ENCODE results near the gene GPR146.
"Not testable (repeated sequence)": the region's sequence is repeated elsewhere in the genome, so short reads cannot be mapped to it uniquely, and the experiment has no call there.

GPR146 gene

DNA sequence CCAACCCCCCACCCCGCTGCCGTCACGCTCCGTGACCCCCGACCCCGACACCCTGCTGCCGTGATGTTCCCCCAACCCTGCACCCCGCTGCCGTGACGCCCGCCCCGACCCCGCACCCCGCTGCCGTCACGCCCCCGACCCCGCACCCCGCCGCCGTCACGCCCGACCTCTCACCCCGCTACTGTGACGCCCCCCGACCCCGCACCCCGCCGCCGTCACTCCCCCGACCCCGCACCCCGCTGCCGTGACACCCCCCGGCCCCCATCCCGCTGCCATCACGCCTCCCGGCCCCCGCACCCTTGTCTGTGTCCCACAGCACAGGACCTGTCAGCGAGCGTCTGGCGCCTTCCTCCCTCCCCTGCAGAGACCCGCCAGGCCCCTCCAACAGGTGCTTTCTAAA lies 29.7 kb downstream of the GPR146 start:
- DNase-seq (ENCODE audit: extremely low read depth in 1 of 2, low read depth in 1 of 2): not testable (repeated sequence)

DNA sequence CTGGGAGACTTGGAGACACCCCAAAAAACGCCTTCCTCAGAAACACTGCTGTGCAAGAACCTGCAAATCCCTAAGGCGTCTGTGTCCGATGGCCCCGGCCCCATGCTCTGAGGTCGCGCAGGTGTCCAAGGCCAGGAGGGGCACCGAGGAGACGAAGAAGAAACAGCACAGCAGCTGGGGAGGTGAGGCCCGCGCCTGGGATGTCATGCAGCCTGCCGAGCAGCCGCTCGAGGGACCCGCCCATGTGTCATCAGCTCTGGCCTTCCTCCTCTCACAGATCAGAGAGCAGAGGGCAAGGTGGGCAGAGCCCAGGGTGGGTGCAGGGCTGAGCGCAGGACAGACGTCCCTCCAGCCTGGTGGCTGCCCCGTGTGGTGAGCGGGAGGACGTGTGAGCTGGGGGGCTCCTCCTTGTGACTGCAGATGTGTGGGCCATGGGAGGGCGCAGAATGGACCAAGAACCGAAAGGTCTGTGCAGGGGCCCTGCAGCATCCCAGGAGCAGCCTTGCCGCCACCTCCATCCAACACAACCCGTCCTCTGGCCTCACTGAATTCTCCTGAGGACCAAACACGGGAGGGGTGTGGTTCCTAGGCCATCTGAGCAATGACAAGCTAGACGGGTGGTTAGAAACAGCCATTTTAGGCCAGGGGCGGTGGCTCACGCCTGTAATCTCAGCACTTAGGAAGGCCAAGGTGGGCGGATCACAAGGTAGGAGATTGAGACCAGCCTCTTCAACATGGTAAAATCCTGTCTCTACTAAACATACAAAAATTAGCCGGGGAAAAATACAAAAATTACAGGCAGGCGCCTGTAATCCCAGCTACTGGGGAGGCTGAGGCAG lies 30.5 kb downstream of the GPR146 start:
- no peak for DNase-seq (ENCODE audit: extremely low read depth in 1 of 2, low read depth in 1 of 2)

DNA sequence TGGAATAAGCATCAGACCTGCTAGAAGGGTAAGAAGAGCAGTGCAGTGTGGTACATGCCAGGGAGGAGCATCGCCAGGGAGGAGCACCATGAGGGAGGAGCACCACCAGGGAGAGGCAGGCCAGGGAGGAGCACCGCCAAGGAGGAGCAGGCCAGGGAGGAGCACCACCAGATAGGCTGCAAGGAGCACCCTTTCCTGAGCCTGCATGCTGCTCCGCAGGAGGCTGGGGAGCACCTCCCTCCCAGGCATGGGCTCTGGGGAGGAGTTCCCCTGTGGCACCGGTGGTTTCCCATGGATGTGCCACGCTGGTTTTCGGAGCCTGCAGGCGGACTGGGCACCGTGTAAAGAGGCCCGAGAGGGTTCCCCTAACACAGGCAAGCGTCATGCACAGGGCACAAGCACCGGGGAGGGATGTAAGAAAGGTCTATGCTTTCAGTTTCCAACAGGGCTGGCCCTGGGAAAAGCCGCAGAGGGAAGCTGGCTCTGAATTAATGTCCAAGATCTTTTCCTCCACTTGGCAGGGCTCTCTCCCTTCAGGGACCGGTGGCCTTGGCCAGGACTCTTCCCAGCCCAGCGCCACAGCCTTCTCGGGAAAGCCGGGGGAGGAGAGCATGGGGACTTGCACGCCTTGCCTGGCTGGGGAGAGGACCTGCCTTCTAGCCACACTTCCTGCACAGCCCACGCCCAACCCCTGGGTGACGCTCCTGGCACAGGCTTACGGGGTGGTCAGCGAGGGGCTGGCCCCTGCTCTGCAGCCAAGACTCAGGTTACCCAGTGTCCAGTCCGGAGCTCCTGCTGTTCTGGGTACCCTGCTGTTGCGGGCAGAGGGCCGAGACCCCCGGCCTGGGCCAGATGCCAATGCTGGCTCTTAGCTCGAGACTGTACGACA lies 32.1 kb downstream of the GPR146 start:
- no peak for DNase-seq (ENCODE audit: extremely low read depth in 1 of 2, low read depth in 1 of 2)

DNA sequence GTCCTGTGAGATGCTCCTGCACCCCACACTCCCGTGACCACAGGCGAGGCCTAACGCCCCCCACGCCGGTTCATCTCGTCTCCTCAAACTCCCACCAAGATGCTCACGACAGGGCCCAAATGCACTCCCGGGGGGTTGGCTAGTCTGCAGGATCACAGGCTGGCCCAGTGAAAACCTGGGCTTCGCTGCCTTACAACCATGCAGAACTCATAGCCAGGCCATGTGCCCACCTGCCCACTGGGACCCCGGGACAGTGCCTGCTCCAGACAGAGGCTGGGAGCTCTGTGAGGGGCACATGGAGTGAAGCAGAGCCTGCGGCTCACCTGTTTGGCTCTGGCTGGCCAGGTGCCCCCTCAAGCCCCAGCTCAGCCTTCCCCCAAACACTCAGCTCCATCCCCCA lies 34.2 kb downstream of the GPR146 start:
- DNase-seq (ENCODE audit: extremely low read depth in 1 of 2, low read depth in 1 of 2): no peak

DNA sequence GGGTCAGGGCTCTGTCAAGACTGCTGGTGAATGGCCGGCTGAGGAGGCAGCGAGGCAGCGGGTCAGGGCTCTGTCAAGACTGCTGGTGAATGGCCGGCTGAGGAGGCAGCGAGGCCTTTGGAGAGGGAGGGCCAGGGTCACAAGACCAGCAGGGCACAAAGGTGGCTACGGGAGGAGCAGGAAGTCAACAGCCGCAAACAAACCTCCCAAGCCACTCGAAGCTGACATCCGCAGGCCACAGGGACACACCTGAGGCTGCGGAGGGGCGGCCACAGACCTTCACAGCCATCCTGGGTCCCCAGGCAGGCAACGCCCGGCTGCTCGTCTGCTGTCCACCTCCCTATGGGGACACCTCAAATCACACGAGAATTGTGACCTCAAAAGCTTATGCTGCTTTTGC lies 34.6 kb downstream of the GPR146 start:
- no peak for DNase-seq (ENCODE audit: extremely low read depth in 1 of 2, low read depth in 1 of 2)

DNA sequence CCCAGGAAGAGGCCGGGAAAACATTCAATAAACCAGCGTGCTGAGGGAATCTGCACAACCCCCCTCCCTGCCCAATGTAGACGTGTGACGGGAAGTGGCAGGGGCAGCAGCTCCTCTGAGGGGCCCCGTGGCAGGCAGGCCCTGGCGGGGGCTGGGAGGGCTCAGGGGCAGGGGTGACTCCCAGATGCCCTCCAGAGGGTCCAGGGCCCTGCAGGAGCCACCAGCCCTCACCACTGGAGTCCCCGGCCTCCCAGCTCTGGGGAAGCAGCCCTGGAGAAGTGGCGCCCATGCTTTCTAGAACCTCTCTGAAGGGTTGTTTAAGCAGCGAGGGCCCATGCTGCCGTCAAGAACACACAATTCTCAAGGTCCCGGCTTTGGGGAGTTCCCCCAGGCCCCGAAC lies 35.2 kb downstream of the GPR146 start:
- DNase-seq (ENCODE audit: extremely low read depth in 1 of 2, low read depth in 1 of 2): no peak

DNA sequence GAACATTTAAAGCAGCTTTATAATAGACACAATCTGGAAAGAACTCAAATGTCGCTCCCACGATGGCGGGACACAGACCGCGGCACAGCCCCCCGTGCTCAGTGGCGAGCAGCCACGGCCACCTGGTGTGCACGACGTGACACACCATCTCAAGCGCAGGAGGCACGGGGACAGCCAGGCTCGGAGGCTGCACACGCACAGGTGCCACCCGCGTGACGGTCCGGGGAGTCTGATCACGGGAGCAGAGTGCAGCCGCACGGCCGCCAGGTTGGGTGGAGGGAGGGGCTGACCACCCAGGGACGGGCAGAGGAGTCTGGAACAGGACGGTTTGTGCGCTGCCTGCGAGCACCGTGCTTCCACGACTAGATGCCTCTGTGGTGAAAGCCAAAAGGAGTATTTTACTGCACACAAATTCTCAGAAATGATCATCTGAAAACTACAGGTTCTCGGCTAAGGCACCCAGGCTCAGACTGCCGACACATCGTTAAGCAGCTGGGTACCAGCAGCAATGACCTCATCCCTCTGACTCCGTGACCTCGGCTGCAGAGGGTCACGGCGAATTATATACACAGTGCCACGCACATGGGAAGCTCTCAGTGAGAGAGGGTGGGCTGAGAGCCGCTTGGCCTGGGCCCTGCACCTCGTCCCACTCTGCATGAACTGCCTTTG lies 36.0 kb downstream of the GPR146 start:
- no peak for DNase-seq (ENCODE audit: extremely low read depth in 1 of 2, low read depth in 1 of 2)

DNA sequence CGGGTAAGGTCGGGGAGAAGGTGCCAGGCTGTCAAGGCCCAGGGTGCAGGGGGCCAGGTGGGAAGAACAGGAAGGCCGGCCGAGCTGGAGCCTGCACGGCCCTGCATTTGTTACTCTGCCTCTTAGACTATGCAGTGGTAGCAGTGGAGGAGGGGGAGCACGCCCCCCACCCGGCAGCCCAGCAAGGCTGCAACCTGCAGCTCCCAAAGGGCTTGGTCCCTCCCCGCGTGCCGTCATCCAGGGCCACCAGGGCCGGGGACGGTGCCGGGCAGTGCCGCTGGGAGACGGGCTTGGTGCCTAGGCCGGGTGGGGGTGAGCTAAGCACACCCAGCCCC lies 36.5 kb downstream of the GPR146 start:
- no peak for DNase-seq (ENCODE audit: extremely low read depth in 1 of 2, low read depth in 1 of 2)

DNA sequence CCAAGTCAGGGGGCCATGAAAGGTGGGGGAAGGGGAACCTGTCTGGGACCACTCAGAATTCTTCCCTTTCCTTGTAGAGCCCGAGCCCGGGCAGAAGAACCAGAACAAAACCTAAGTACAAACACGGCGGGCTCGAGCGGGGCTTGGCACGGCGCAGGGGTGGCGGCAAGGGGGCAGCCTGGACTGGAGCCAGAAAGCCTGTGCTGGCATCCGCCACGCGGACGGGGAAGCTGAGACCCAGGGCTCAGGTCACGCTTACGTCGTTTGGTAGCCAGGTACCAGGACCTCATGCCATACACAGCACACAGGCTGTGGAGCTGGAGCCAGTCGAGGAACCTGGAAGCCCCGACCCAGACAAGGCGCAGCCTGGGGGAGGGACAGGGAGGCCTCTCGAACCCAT lies 37.0 kb downstream of the GPR146 start:
- no peak for DNase-seq (ENCODE audit: extremely low read depth in 1 of 2, low read depth in 1 of 2)

DNA sequence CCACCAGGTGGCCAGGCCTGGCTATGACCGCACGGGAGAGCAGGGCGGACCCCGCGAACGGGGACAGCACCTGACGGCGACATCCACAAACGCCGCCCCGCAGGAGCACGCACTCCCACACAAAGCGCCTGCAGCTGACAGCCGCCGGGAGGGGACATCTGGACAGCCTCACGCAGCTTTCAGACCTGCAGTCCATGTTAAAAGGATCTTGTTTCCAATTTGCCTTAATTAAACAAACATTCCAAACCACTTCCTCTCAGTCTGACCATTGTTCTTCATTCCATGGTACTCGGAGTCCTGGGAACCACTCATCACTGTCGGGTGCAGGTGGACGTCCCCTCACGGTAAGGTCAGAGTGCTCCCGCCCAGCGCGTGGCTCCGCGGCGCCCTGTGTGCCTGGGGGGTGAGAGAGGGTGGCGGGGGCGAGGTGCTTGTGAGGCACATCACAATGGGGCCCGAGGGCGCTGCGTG lies 37.6 kb downstream of the GPR146 start:
- DNase-seq (ENCODE audit: extremely low read depth in 1 of 2, low read depth in 1 of 2): no peak

DNA sequence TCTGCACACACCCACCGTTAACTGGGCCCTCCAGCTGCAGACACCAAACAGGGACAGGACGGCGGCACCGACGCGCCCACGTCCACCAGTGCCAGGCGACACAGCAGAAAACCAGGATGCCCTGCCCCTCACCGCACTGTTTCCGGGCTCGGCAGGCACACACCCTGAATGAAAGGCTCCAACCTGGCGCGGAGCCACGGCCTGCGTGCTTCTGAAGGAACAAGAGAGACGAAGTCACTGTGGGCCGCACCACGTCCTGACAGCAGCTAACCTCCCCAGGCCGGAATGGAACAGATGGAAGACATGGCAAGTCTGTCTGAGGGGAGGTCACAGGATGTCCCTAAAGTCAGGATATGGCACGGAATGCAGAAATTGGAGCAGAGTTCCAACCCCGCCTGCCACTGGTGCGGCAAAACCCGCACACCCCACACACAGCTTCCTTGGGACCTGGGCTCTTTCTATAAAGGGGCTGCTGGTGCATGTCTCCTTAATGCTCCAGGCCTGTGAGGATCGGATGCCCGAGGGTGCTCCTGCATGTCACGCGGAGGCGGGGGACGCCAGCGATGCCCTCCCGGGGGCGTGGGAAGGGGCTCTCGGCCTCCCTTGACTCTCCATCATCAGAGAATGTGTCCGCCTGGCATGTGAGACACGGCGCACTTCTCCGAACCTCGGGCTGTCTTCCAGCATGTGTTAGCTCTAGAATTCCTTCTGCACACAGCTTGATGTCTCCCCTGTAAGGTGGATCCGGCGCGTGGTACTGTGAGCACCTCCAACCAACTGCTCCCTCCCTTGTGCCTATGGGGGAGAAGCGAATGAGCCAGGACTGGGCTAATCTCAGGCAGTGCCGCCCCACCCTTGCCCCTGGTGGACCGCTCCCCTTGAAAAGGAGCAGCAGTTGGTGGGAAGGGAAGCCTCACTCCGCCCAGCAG lies 39.6 kb downstream of the GPR146 start:
- no peak for DNase-seq (ENCODE audit: extremely low read depth in 1 of 2, low read depth in 1 of 2)

DNA sequence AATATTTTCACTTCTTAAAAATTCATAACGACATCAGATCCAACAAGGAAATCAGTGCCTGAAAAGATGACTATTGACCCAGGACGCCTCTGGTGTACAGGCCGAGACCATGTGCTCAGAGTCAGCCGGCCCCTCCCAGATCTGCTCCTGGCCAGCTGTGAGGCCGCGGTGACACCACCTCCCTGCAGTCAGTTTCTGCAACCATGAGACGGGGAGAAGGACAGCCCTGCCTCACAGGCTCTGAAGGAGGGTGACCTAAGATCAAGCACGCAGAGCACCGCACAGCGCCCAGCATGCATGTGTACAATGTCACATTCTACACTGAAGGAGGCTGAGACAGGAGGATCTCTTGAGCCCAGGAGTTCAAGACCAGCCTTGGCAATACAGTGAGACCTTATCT lies 40.9 kb downstream of the GPR146 start:
- DNase-seq (ENCODE audit: extremely low read depth in 1 of 2, low read depth in 1 of 2): no peak

DNA sequence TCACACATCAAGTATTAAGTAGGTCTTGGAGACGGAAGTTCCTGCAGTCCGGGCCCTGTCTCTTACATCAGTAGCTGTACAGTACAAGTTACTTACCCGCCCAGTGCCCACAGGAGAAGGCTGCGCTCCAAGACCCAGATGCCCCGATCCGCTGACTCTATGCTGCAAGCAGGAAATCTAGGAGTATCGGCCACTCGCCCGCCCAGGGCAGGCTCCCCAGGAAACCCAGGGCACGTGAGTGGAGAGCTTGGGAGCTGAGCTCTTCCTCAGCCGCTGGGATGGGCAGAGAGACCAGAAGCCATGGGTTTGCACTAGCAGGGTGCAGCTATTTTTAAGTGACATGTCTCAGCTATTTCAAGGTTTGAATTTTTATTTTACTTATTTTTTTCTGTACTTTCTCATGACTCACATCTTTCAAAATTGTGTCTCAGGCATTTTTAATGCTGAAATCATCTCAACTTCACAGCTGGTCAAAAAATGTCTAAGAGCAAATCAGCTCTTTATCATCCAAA lies 41.6 kb downstream of the GPR146 start:
- no peak for DNase-seq (ENCODE audit: extremely low read depth in 1 of 2, low read depth in 1 of 2)

DNA sequence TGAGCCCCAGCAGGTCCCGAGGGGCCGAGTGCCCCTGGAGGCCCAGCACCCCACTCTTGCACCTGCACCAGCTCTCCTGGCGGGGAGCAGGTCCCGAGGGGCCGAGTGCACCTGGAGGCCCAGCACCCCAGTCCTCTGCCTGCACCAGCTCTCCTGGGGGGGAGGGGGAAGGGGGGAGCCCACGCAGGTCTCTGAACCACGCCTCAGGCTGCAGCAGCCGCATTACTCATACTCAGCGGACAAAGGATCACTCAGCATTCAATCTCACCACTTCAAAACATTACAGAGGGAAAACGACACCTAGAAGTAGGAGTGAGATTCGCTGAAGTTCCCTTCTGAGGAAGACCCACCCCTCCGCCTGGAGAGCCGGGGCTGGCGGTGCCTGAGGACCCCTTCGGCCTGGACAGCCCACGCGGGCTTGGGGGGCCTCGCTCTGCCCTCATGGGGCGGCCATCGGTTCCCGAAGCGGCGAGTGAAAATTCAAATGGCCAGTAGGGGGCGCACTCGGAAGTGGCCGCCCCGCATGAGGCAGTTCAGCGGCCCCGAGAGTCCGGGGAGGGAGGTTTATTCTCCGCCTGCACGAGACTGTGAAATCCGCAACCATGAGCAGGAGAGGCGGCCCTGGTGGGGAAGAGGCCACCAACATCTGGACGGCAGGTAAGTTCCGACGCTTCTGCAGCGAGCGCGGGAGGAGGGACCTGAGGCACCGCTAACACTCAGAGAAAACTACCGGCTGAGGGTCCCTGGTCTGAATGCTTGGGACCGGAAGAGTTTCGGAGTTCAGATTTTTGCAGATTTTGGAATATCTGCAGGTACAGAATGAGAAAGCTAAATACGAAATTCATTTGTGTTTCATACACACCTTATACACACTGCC lies 42.5 kb downstream of the GPR146 start:
- DNase-seq (ENCODE audit: extremely low read depth in 1 of 2, low read depth in 1 of 2): peak; percentile 50 to 56

DNA sequence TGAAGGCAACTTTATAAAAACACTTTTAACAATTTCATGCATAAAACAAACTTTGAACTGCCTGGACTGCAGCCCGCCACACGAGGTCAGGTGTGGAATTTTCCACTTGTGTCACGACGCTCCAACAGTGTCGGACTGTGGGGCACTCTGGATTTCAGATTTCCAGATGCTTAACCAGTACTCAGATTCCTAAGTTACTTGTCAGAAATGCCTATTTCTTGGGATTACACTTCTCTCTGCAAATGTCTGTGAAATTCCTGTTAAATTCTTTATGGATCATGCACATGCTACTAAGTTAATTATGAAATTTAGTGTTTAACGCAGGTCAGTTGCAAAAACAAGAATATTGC lies 43.1 kb downstream of the GPR146 start:
- DNase-seq (ENCODE audit: extremely low read depth in 1 of 2, low read depth in 1 of 2): no peak

DNA sequence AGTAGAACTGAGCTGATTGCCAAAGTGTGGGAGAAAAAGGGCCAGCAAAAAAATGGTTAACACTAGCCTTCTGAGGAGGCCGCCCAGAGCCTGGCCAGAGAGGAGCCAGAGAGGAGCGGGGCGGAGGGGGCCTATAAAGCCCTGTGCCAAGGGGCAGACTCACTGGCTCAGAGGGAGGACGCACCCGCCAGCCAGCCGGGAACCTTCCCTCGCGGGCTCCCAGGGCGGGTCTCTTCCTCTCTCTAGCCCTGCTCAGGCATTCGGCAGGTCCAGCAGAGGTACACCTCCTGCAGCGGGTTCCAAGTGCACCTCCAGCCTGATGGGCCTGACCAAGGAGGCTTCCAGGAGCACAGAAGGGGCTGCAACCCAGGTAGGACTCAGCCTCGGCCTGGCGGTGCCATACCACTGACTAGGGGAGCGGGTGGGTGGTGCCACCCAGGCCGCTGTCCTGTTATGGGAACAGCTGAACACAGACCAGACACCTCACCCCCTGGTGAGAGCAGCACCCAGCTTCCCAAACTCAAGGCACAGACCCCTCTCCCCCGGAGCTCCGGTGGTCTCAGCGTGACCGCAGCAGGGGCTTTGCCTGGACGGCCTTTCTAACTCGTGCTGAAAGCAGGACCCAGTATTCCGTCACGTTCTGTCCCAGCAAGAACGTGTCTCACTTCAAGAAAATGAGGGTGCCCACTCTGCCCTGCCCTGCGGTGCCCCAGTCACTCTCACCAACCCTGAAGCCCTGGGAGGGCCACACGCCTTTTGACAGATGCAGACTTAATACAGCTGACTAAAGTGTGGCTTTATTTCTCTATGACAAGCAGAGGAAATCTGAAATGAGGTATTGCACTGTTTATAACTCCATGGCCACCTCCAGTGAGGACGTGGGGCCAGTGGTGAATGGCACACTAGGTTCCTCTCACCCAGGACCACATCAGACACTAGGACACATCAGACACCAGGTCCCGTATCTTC lies 43.9 kb downstream of the GPR146 start, which contains the start of gene GPER1:
Gene GPER1, plus strand, starts transcription at position 162 of the 969 bp plus-strand sequence. CDS start 3,616 bp downstream, outside the sequence.
- no peak for DNase-seq (ENCODE audit: extremely low read depth in 1 of 2, low read depth in 1 of 2)

DNA sequence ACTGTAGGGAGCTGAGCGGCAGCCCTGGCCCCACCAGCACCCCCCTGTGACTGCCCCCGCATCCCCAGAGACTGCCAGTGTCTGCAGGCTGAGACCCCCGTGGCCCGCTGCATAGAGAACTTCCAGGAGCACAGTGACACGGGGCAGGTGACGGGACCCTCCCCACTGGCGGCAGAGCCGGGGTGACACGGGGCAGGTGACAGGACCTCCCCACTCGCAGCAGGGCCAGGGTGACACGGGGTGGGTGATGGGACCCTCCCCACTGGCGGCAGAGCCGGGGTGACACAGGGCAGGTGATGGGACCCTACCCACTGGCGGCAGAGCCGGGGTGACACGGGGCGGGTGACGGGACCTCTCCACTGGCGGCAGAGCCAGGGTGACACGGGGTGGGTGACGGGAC lies 45.9 kb downstream of the GPR146 start:
- no peak for DNase-seq (ENCODE audit: extremely low read depth in 1 of 2, low read depth in 1 of 2)
